Mucosa of stomach (tissue), 1 donor: ENCODE results near the gene ARSA.

Experiments
- H3K27me3 ChIP-seq: one replicate; pipeline ENCODE4 v1.7.0; 2013; ENCODE audit warnings: mild to moderate bottlenecking, low read length; ENCODE audit not compliant: control insufficient read depth, insufficient read depth
- H3K36me3 ChIP-seq: one replicate; pipeline ENCODE4 v1.7.0; 2013; ENCODE audit warnings: low read length; ENCODE audit not compliant: control insufficient read depth, insufficient read depth
- H3K4me1 ChIP-seq: one replicate; pipeline ENCODE4 v1.7.0; 2013; ENCODE audit warnings: mild to moderate bottlenecking, low read length; ENCODE audit not compliant: control insufficient read depth, insufficient read depth
- H3K4me3 ChIP-seq: one replicate; pipeline ENCODE4 v1.7.0; 2013; ENCODE audit warnings: low read length
- H3K9ac ChIP-seq: one replicate; pipeline ENCODE4 v1.7.0; 2013; ENCODE audit warnings: mild to moderate bottlenecking, low read length, moderate library complexity
- H3K9me3 ChIP-seq: one replicate; pipeline ENCODE4 v1.7.0; 2013; ENCODE audit warnings: mild to moderate bottlenecking, low read length, moderate library complexity; ENCODE audit not compliant: control insufficient read depth
- donor health status: Pancreatic carcinoma.

Gene ARSA

GRCh38 chr22:50627642-50628542 is at the start of gene ARSA:
Gene ARSA, minus strand, starts transcription at chr22:50628152. Its CDS starts 373 bp downstream, at chr22:50627779.
- Histone ChIP-seq H3K4me3 (peak within 1 kb of the TSS; percentile 72), H3K36me3 (no peaks in the 10 kb centered on the region), H3K27me3 (no peaks in the 10 kb centered on the region), H3K9ac (peak within 1 kb of the TSS; percentile 77), H3K4me1 (peaks cover 16% of the 10 kb centered on the region), H3K9me3 (no peaks in the 10 kb centered on the region)

- Histone ChIP-seq H3K4me1 (no peaks in the 10 kb centered on the region), H3K4me3 (no peak overlapping the region), H3K9ac (no peak overlapping the region), H3K9me3 (no peaks in the 10 kb centered on the region), H3K27me3 (peaks cover 33% of the 10 kb centered on the region), H3K36me3 (no peaks in the 10 kb centered on the region)
Observed at GRCh38 chr22:50676661-50677492, 48.9 kb upstream of the ARSA start.

- H3K36me3 ChIP-seq: no peaks in the 10 kb centered on the region
- peaks cover 37% of the 10 kb centered on the region for H3K27me3 ChIP-seq
- no peaks in the 10 kb centered on the region for H3K4me1 ChIP-seq
- no peak overlapping the region for H3K4me3 ChIP-seq
- H3K9ac ChIP-seq: no peak overlapping the region
- no peaks in the 10 kb centered on the region for H3K9me3 ChIP-seq
Observed at GRCh38 chr22:50676180-50676636, 48.3 kb upstream of the ARSA start.

- Histone ChIP-seq H3K9ac (no peak overlapping the region), H3K27me3 (peaks cover 43% of the 10 kb centered on the region), H3K4me3 (no peak overlapping the region), H3K4me1 (no peaks in the 10 kb centered on the region), H3K36me3 (no peaks in the 10 kb centered on the region), H3K9me3 (no peaks in the 10 kb centered on the region)
Observed at GRCh38 chr22:50675553-50676179, 47.7 kb upstream of the ARSA start.

GRCh38 chr22:50674606-50675552 is 46.9 kb upstream of the ARSA start:
- H3K9me3 ChIP-seq: no peaks in the 10 kb centered on the region
- no peak overlapping the region for H3K4me3 ChIP-seq
- peaks cover 46% of the 10 kb centered on the region for H3K27me3 ChIP-seq
- H3K9ac ChIP-seq: no peak overlapping the region
- no peaks in the 10 kb centered on the region for H3K36me3 ChIP-seq
- no peaks in the 10 kb centered on the region for H3K4me1 ChIP-seq

GRCh38 chr22:50674130-50674500 is 46.2 kb upstream of the ARSA start:
- H3K36me3 ChIP-seq: no peaks in the 10 kb centered on the region
- H3K4me3 ChIP-seq: no peak overlapping the region
- no peak overlapping the region for H3K9ac ChIP-seq
- peaks cover 46% of the 10 kb centered on the region for H3K27me3 ChIP-seq
- H3K9me3 ChIP-seq: no peaks in the 10 kb centered on the region
- H3K4me1 ChIP-seq: no peaks in the 10 kb centered on the region

- no peak overlapping the region for H3K9ac ChIP-seq
- no peaks in the 10 kb centered on the region for H3K4me1 ChIP-seq
- H3K27me3 ChIP-seq: peaks cover 46% of the 10 kb centered on the region
- H3K9me3 ChIP-seq: no peaks in the 10 kb centered on the region
- no peaks in the 10 kb centered on the region for H3K36me3 ChIP-seq
- no peak overlapping the region for H3K4me3 ChIP-seq
Observed at GRCh38 chr22:50673231-50674129, 45.5 kb upstream of the ARSA start.

GRCh38 chr22:50672471-50673230 is 44.7 kb upstream of the ARSA start, which contains the start of gene SHANK3:
Gene SHANK3, plus strand, starts transcription at chr22:50672823.
- no peaks in the 10 kb centered on the region for H3K36me3 ChIP-seq
- H3K4me3 ChIP-seq: no peak within 1 kb of the TSS
- peaks cover 46% of the 10 kb centered on the region for H3K27me3 ChIP-seq
- no peaks in the 10 kb centered on the region for H3K4me1 ChIP-seq
- H3K9me3 ChIP-seq: no peaks in the 10 kb centered on the region
- H3K9ac ChIP-seq: no peak within 1 kb of the TSS

GRCh38 chr22:50672041-50672440 is 44.1 kb upstream of the ARSA start:
- H3K9ac ChIP-seq: no peak overlapping the region
- H3K4me1 ChIP-seq: no peaks in the 10 kb centered on the region
- peaks cover 46% of the 10 kb centered on the region for H3K27me3 ChIP-seq
- H3K9me3 ChIP-seq: no peaks in the 10 kb centered on the region
- no peak overlapping the region for H3K4me3 ChIP-seq
- no peaks in the 10 kb centered on the region for H3K36me3 ChIP-seq

GRCh38 chr22:50671641-50672040 is 43.7 kb upstream of the ARSA start:
- peaks cover 45% of the 10 kb centered on the region for H3K27me3 ChIP-seq

More at GRCh38 chr22:50671641-50672040, 43.7 kb upstream of the ARSA start:
- Histone ChIP-seq H3K4me1 (no peaks in the 10 kb centered on the region), H3K9me3 (no peaks in the 10 kb centered on the region), H3K9ac (no peak overlapping the region), H3K4me3 (no peak overlapping the region), H3K36me3 (no peaks in the 10 kb centered on the region)
